ENCODE data around the gene DHCR7. TPM values are rescaled to one million over a fixed set of nuclear protein-coding genes. Genes with fewer than 3 reads are reported as not detected.
"Not testable (repeated sequence)": the region's sequence is repeated elsewhere in the genome, so short reads cannot be mapped to it uniquely, and the experiment has no call there.

Gene DHCR7
- total RNA-seq, 2 experiments from 2014 or later, result 57.9 to 58.8 TPM

- H3K9me3 Mint-ChIP-seq (ENCODE audit: insufficient read depth), result no peaks in the 10 kb centered on the region
- POLR2A ChIA-PET, result no interaction called here
- H3K4me1 Mint-ChIP-seq (ENCODE audit: low read depth), result peaks cover 8% of the 10 kb centered on the region
- H3K27me3 Mint-ChIP-seq (ENCODE audit: low read depth), result no peaks in the 10 kb centered on the region
- DNase-seq, result no peak
- ATAC-seq, result no peak
- H3K36me3 Mint-ChIP-seq (ENCODE audit: low read depth), result peaks cover 4% of the 10 kb centered on the region
- CTCF ChIA-PET, result no interaction called here
- H3K27ac Mint-ChIP-seq, result no peak overlapping the region
- H3K4me3 Mint-ChIP-seq, result no peak overlapping the region
These were observed 18.5 kb downstream of the DHCR7 start for GRCh38 chr11:71429701-71430100.

- ChIA-PET CTCF (no interaction called here), POLR2A (no interaction called here)
- ATAC-seq (no peak), DNase-seq (no peak)
- no peaks in the 10 kb centered on the region for H3K9me3 Mint-ChIP-seq (ENCODE audit: insufficient read depth)
- no peaks in the 10 kb centered on the region for H3K36me3 Mint-ChIP-seq (ENCODE audit: low read depth)
- H3K4me1 Mint-ChIP-seq (ENCODE audit: low read depth), result peaks cover 8% of the 10 kb centered on the region
- H3K4me3 Mint-ChIP-seq, result no peak overlapping the region
- H3K27ac Mint-ChIP-seq, result peak overlapping the region; percentile 52
- no peaks in the 10 kb centered on the region for H3K27me3 Mint-ChIP-seq (ENCODE audit: low read depth)
These were observed 19.2 kb downstream of the DHCR7 start for GRCh38 chr11:71428861-71429435.

GRCh38 chr11:71426413-71426812 is 21.8 kb downstream of the DHCR7 start:
- Mint-ChIP-seq H3K36me3 (ENCODE audit: low read depth) (no peaks in the 10 kb centered on the region), H3K27ac (no peak overlapping the region), H3K27me3 (ENCODE audit: low read depth) (no peaks in the 10 kb centered on the region), H3K4me3 (no peak overlapping the region), H3K4me1 (ENCODE audit: low read depth) (peaks cover 8% of the 10 kb centered on the region), H3K9me3 (ENCODE audit: insufficient read depth) (no peaks in the 10 kb centered on the region)
- no peak for ATAC-seq
- ChIA-PET POLR2A (no interaction called here), CTCF (interaction anchor here (0.9 to 1.2 kb wide), 2 partner anchors 10 to 21 kb away, joined by 3 to 4 read pairs; partner anchors contain the start of gene DHCR7)
- DNase-seq, result no peak

GRCh38 chr11:71425860-71426259 is 22.3 kb downstream of the DHCR7 start:
- no peaks in the 10 kb centered on the region for H3K9me3 Mint-ChIP-seq (ENCODE audit: insufficient read depth)
- no peak overlapping the region for H3K27ac Mint-ChIP-seq
- peaks cover 8% of the 10 kb centered on the region for H3K4me1 Mint-ChIP-seq (ENCODE audit: low read depth)
- ChIA-PET CTCF (interaction anchor here (0.9 to 1.2 kb wide), 2 partner anchors 10 to 22 kb away, joined by 3 to 4 read pairs; partner anchors contain the start of gene DHCR7), POLR2A (no interaction called here)
- ATAC-seq (no peak), DNase-seq (no peak)
- H3K4me3 Mint-ChIP-seq, result no peak overlapping the region
- no peaks in the 10 kb centered on the region for H3K36me3 Mint-ChIP-seq (ENCODE audit: low read depth)
- no peaks in the 10 kb centered on the region for H3K27me3 Mint-ChIP-seq (ENCODE audit: low read depth)

- H3K4me3 Mint-ChIP-seq, result no peak overlapping the region
- no peaks in the 10 kb centered on the region for H3K36me3 Mint-ChIP-seq (ENCODE audit: low read depth)
- ChIA-PET POLR2A (no interaction called here), CTCF (interaction anchor here (1.2 kb wide), 1 partner anchor 22 kb away, joined by 3 read pairs; the partner anchor contains the start of gene DHCR7)
- no peaks in the 10 kb centered on the region for H3K27me3 Mint-ChIP-seq (ENCODE audit: low read depth)
- no peaks in the 10 kb centered on the region for H3K9me3 Mint-ChIP-seq (ENCODE audit: insufficient read depth)
- ATAC-seq (no peak), DNase-seq (no peak)
- H3K4me1 Mint-ChIP-seq (ENCODE audit: low read depth), result peaks cover 8% of the 10 kb centered on the region
- no peak overlapping the region for H3K27ac Mint-ChIP-seq
These were observed 22.8 kb downstream of the DHCR7 start for GRCh38 chr11:71425409-71425808.

- DNase-seq, result no peak
- H3K4me1 Mint-ChIP-seq (ENCODE audit: low read depth), result no peaks in the 10 kb centered on the region
- ChIA-PET POLR2A (interaction anchor here (0.6 kb wide), 1 partner anchor 10 kb away, joined by 6 read pairs; no protein-coding TSS in a partner anchor), CTCF (no interaction called here)
- no peak for ATAC-seq
- H3K27ac Mint-ChIP-seq, result no peak overlapping the region
- H3K36me3 Mint-ChIP-seq (ENCODE audit: low read depth), result no peaks in the 10 kb centered on the region
- H3K9me3 Mint-ChIP-seq (ENCODE audit: insufficient read depth), result no peaks in the 10 kb centered on the region
- H3K27me3 Mint-ChIP-seq (ENCODE audit: low read depth), result peaks cover 2% of the 10 kb centered on the region
- no peak overlapping the region for H3K4me3 Mint-ChIP-seq
These were observed 24.9 kb downstream of the DHCR7 start for GRCh38 chr11:71423181-71423790.

GRCh38 chr11:71422318-71422717 is 25.9 kb downstream of the DHCR7 start:
- POLR2A ChIA-PET; DNase-seq; H3K27me3 Mint-ChIP-seq (ENCODE audit: low read depth); ATAC-seq; H3K4me3 Mint-ChIP-seq; H3K9me3 Mint-ChIP-seq (ENCODE audit: insufficient read depth); H3K4me1 Mint-ChIP-seq (ENCODE audit: low read depth); CTCF ChIA-PET; H3K36me3 Mint-ChIP-seq (ENCODE audit: low read depth); H3K27ac Mint-ChIP-seq: not testable (repeated sequence)

GRCh38 chr11:71421392-71421950 is 26.7 kb downstream of the DHCR7 start:
- CTCF ChIA-PET, result no interaction called here
- no peaks in the 10 kb centered on the region for H3K9me3 Mint-ChIP-seq (ENCODE audit: insufficient read depth)
- POLR2A ChIA-PET, result no interaction called here
- no peak for DNase-seq
- H3K27ac Mint-ChIP-seq, result no peak overlapping the region
- peaks cover 2% of the 10 kb centered on the region for H3K27me3 Mint-ChIP-seq (ENCODE audit: low read depth)
- ATAC-seq, result no peak
- no peaks in the 10 kb centered on the region for H3K36me3 Mint-ChIP-seq (ENCODE audit: low read depth)
- H3K4me1 Mint-ChIP-seq (ENCODE audit: low read depth), result peaks cover 5% of the 10 kb centered on the region
- no peak overlapping the region for H3K4me3 Mint-ChIP-seq

- Mint-ChIP-seq H3K36me3 (ENCODE audit: low read depth) (no peaks in the 10 kb centered on the region), H3K4me1 (ENCODE audit: low read depth) (peaks cover 5% of the 10 kb centered on the region), H3K27ac (no peak overlapping the region), H3K27me3 (ENCODE audit: low read depth) (peaks cover 2% of the 10 kb centered on the region), H3K4me3 (no peak overlapping the region), H3K9me3 (ENCODE audit: insufficient read depth) (no peaks in the 10 kb centered on the region)
- ChIA-PET CTCF (no interaction called here), POLR2A (no interaction called here)
- ATAC-seq (no peak), DNase-seq (peak; percentile 51)
These were observed 27.5 kb downstream of the DHCR7 start for GRCh38 chr11:71420455-71421241.

- DNase-seq (no peak), ATAC-seq (no peak)
- Mint-ChIP-seq H3K27ac (no peak overlapping the region), H3K9me3 (ENCODE audit: insufficient read depth) (no peaks in the 10 kb centered on the region), H3K4me1 (ENCODE audit: low read depth) (peaks cover 5% of the 10 kb centered on the region), H3K27me3 (ENCODE audit: low read depth) (peaks cover 2% of the 10 kb centered on the region), H3K36me3 (ENCODE audit: low read depth) (no peaks in the 10 kb centered on the region), H3K4me3 (no peak overlapping the region)
- POLR2A ChIA-PET, result no interaction called here
- CTCF ChIA-PET, result no interaction called here
These were observed 29.6 kb downstream of the DHCR7 start for GRCh38 chr11:71418643-71419042.

GRCh38 chr11:71414645-71415044 is 33.5 kb downstream of the DHCR7 start:
- DNase-seq (no peak), ATAC-seq (no peak)
- Mint-ChIP-seq H3K27ac (no peak overlapping the region), H3K9me3 (ENCODE audit: insufficient read depth) (no peaks in the 10 kb centered on the region), H3K27me3 (ENCODE audit: low read depth) (peaks cover 7% of the 10 kb centered on the region), H3K36me3 (ENCODE audit: low read depth) (no peaks in the 10 kb centered on the region), H3K4me3 (no peak overlapping the region), H3K4me1 (ENCODE audit: low read depth) (peaks cover 5% of the 10 kb centered on the region)
- ChIA-PET CTCF (no interaction called here), POLR2A (no interaction called here)

- Mint-ChIP-seq H3K4me1 (ENCODE audit: low read depth) (no peaks in the 10 kb centered on the region), H3K4me3 (no peak overlapping the region), H3K9me3 (ENCODE audit: insufficient read depth) (no peaks in the 10 kb centered on the region), H3K27ac (no peak overlapping the region), H3K27me3 (ENCODE audit: low read depth) (peaks cover 5% of the 10 kb centered on the region), H3K36me3 (ENCODE audit: low read depth) (no peaks in the 10 kb centered on the region)
- ChIA-PET POLR2A (no interaction called here), CTCF (no interaction called here)
- no peak for DNase-seq
- ATAC-seq, result no peak
These were observed 37.7 kb downstream of the DHCR7 start for GRCh38 chr11:71410363-71410966.

Data from activated CD8-positive, alpha-beta T cell treated with anti-CD3 and anti-CD28 coated beads, Interleukin-2, amount 10 ng/mL, durations not matched to agents 7 days and 5 days (primary cell).